ENCODE data around the gene HTR3E.

Gene HTR3E

DNA sequence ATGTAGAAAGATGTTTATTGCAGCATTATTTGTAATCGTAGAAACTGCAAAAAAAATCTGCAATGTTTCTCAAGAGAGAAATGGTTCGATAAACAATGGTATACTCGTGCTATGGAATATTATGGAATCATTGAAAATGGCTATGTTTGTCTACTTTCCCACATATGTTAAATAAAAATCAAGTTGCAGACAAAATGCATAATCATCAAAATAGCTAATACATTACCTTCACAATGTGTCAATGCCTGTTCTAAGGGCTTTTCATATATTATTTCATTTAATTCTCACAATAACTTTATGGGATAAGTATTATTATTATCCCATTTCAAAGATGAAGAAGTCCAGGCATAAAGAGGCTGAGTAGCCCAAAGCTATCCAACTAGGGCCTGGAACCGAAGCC, 36.1 kb downstream of the HTR3E start:
- ChIA-PET CTCF (interaction anchor here (1.3 kb wide), 1 partner anchor 117 kb away, joined by 3 read pairs; no protein-coding TSS in a partner anchor), POLR2A (interaction anchor here (2.7 kb wide), 1 partner anchor 41 kb away, joined by 6 read pairs; the partner anchor contains the start of gene AP2M1)
- peaks cover 0 to 11% of the 10 kb centered on the region in 2 experiments; a peak in 1 of 3 replicates for H3K36me3 ChIP-seq (ENCODE audit: control insufficient read depth in 2 of 2, insufficient read depth in 1 of 2, low read length in 2 of 2)
- H3K4me3 ChIP-seq (ENCODE audit: low read depth, low read length): no peak overlapping the region
- no peaks in the 10 kb centered on the region for H3K9me3 ChIP-seq (ENCODE audit: control insufficient read depth, insufficient read depth, low read depth, low read length)
- peaks cover 6% of the 10 kb centered on the region; the same call in 1 of the 2 replicates for H3K4me1 ChIP-seq (ENCODE audit: control insufficient read depth, insufficient read depth, low read length)
- no peak overlapping the region for H3K27ac ChIP-seq (ENCODE audit: extremely low read depth, low read depth, low read length)
- TF ChIP-seq YY2 (tag by site-specific recombination; IDR thresholded peaks at IDR 0.05) (no peak), ZNF610 (tag by site-specific recombination; IDR thresholded peaks at IDR 0.05; ENCODE audit: borderline replicate concordance) (no peak), ZNF664 (tag by site-specific recombination; IDR thresholded peaks at IDR 0.05) (peak; percentile 31; the same call in 1 of the 2 replicates), ZNF157 (tag by site-specific recombination; IDR thresholded peaks at IDR 0.05) (no peak), ZNF341 (tag by site-specific recombination; IDR thresholded peaks at IDR 0.05; ENCODE audit: low read depth) (no peak)

DNA sequence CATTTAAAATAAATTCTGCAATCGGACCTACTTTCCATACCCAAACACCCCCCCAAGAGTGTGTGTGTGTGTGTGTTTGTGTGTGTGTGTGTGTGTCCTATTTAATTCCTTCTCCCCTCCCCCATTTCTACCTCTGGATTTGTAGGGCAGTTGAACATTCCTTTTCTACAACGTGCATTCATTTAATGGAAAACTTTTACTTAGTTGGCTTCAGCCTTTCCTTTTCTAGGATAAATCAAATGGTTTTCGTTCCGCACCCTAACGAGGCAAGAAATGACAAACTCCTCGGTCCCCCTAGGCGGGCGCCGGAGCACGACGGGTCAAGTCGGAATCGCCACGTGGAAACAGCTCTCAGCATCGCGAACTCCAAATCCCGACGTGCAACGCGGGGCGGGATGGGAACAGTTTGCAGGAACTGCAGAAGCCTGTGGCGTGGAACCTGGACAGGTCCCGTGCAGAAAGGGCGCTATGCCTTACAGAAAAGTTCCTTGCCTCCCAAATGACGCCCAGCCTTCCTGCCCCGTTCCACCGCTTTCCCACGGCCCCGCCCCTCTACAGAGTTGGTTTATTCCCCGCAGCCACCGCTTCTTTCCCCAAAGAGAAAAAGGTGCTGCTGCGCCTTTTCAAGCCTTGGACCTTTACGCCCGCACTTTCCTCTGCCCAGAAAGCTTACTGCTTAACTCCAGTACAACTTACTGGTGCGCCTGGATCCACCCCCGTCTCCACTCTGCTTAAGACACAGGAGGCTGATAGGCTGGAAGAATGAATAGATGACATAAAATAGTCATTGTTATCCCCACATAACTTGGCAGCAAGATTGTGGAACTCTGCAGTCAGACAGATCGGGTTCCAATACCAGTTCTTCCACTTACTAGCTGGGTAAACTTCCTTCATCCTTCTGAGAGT, 37.2 kb downstream of the HTR3E start:
- H3K36me3 ChIP-seq (ENCODE audit: control insufficient read depth in 2 of 2, insufficient read depth in 1 of 2, low read length in 2 of 2): peaks cover 0 to 18% of the 10 kb centered on the region in 2 experiments; a peak in 2 of 3 replicates
- H3K4me3 ChIP-seq (ENCODE audit: low read depth, low read length): peak overlapping the region; percentile 89
- H3K27ac ChIP-seq (ENCODE audit: extremely low read depth, low read depth, low read length): peak overlapping the region; percentile 47; the same call in 1 of the 2 replicates
- H3K4me1 ChIP-seq (ENCODE audit: control insufficient read depth, insufficient read depth, low read length): peaks cover 6% of the 10 kb centered on the region; the same call in 1 of the 2 replicates
- no peaks in the 10 kb centered on the region for H3K9me3 ChIP-seq (ENCODE audit: control insufficient read depth, insufficient read depth, low read depth, low read length)
- ChIA-PET CTCF (interaction anchor here (0.9 to 1.3 kb wide), 4 partner anchors 10 to 238 kb away, joined by 3 to 4 read pairs (median 3); no protein-coding TSS in a partner anchor), POLR2A (interaction anchor here (0.6 to 2.7 kb wide), 7 partner anchors 19 to 116 kb away, joined by 3 to 11 read pairs (median 6); partner anchors contain the start of genes ABCC5, ABCF3, AP2M1 and DVL3)
- TF ChIP-seq, protein P1, sequence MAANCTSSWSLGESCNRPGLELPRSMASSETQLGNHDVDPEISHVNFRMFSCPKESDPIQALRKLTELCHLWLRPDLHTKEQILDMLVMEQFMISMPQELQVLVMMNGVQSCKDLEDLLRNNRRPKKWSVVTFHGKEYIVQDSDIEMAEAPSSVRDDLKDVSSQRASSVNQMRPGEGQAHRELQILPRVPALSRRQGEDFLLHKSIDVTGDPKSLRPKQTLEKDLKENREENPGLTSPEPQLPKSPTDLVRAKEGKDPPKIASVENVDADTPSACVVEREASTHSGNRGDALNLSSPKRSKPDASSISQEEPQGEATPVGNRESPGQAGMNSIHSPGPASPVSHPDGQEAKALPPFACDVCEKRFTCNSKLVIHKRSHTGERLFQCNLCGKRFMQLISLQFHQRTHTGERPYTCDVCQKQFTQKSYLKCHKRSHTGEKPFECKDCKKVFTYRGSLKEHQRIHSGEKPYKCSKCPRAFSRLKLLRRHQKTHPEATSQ (tag by site-specific recombination; IDR thresholded peaks at IDR 0.05): no peak
- TF ChIP-seq REPIN1 (tag by site-specific recombination; IDR thresholded peaks at IDR 0.05; ENCODE audit: low read depth) (no peak), ZNF324 (tag by site-specific recombination; IDR thresholded peaks at IDR 0.05) (no peak), ZNF211 (tag by site-specific recombination; IDR thresholded peaks at IDR 0.05; ENCODE audit: low read depth) (no peak), ZNF248 (tag by site-specific recombination; IDR thresholded peaks at IDR 0.05) (no peak), OVOL3 (tag by site-specific recombination; IDR thresholded peaks at IDR 0.05) (no peak), ZNF362 (tag by site-specific recombination; IDR thresholded peaks at IDR 0.05) (no peak), ZNF548 (tag by site-specific recombination; IDR thresholded peaks at IDR 0.05) (no peak), ZBTB26 (tag by site-specific recombination; optimal IDR thresholded peaks at IDR 0.05) (peak; percentile 38), ZSCAN30 (tag by site-specific recombination; IDR thresholded peaks at IDR 0.05) (0 out of 2 replicates have a peak, but pooled peaks have one; percentile 5), ZNF621 (tag by site-specific recombination; IDR thresholded peaks at IDR 0.05) (no peak), ZNF624 (tag by site-specific recombination; IDR thresholded peaks at IDR 0.05) (no peak), ZBTB20 (tag by site-specific recombination; IDR thresholded peaks at IDR 0.05) (peak; percentile 96), IKZF3 (tag by site-specific recombination; IDR thresholded peaks at IDR 0.05) (peak; percentile 73), ZNF560 (tag by site-specific recombination; IDR thresholded peaks at IDR 0.05; ENCODE audit: borderline replicate concordance) (no peak), ZSCAN23 (tag by site-specific recombination; IDR thresholded peaks at IDR 0.05) (no peak), BCL11B (tag by site-specific recombination; IDR thresholded peaks at IDR 0.05; ENCODE audit: low read depth) (0 out of 2 replicates have a peak, but pooled peaks have one; percentile 15)
- TF ChIP-seq, protein P2, sequence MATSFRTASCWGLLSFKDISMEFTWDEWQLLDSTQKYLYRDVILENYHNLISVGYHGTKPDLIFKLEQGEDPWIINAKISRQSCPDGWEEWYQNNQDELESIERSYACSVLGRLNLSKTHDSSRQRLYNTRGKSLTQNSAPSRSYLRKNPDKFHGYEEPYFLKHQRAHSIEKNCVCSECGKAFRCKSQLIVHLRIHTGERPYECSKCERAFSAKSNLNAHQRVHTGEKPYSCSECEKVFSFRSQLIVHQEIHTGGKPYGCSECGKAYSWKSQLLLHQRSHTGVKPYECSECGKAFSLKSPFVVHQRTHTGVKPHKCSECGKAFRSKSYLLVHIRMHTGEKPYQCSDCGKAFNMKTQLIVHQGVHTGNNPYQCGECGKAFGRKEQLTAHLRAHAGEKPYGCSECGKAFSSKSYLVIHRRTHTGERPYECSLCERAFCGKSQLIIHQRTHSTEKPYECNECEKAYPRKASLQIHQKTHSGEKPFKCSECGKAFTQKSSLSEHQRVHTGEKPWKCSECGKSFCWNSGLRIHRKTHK (tag by site-specific recombination; IDR thresholded peaks at IDR 0.05): no peak
- TF ChIP-seq, protein P3, sequence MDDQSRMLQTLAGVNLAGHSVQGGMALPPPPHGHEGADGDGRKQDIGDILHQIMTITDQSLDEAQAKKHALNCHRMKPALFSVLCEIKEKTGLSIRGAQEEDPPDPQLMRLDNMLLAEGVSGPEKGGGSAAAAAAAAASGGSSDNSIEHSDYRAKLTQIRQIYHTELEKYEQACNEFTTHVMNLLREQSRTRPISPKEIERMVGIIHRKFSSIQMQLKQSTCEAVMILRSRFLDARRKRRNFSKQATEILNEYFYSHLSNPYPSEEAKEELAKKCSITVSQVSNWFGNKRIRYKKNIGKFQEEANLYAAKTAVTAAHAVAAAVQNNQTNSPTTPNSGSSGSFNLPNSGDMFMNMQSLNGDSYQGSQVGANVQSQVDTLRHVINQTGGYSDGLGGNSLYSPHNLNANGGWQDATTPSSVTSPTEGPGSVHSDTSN (CRISPR knock-in tag; IDR thresholded peaks at IDR 0.05): no peak

Data from HEK293 (cell line).